ENCODE data around the gene RPL18A. TPM values are rescaled to one million over a fixed set of nuclear protein-coding genes. Genes with fewer than 3 reads are reported as not detected.

RPL18A gene
- total and polyA plus RNA-seq, 2 experiments from 2014 or later = 1,314 to 2,829 TPM

DNA sequence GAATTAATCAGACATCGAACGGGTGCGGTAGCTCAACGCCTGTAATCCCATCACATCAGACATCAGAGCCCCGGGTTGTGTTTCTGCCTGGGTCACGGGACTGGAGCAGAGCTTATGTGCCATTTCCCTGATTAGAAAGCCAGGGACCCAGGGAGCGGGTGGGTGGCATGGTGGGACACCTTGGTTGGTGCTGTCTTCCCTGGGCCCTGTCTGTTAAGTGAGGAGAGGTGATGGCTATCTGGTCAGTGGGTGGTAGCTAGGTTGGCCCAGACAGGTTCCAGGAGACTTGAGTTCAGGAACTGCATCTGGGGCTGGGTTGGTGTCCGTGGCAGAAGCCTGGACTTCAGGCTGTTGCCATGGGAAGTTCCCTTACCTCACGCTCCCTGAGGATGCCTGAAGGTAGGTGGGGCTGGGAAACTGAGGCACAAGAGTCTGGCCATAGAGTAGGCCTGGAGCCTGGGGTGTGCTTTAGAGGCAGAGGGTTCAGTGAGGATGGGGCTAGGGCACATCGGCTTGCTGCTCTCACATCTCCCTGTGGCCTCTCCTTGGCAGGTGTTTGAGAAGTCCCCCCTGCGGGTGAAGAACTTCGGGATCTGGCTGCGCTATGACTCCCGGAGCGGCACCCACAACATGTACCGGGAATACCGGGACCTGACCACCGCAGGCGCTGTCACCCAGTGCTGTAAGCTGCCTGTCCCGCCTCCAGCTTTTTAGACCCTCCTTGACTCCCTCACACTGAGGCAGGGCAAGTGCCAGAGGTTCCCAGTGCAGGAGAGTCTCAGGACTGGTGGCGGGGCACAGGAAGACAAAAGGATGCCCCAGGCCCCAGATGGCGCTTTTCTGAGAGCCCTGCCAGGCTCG is 2.1 kb downstream of the RPL18A start:
- Mint-ChIP-seq H3K4me3 (peak overlapping the region; percentile 99), H3K36me3 (ENCODE audit: low read depth) (peaks cover 64% of the 10 kb centered on the region), H3K4me1 (peaks cover 17% of the 10 kb centered on the region), H3K27me3 (ENCODE audit: insufficient read depth, low read depth, poor library complexity) (peaks cover 39% of the 10 kb centered on the region), H3K9me3 (peaks cover 11% of the 10 kb centered on the region; the same call in 2 of the 3 replicates), H3K27ac (peak overlapping the region; percentile 100)
- peak overlapping the region; percentile 90 for H3K27ac ChIP-seq (ENCODE audit: low read depth)
- H3K79me2 ChIP-seq (replicated peaks; ENCODE audit: insufficient read depth) = peaks cover 29% of the 10 kb centered on the region
- H2AFZ ChIP-seq = no peak overlapping the region
- TF ChIP-seq STAT1 (IDR thresholded peaks at IDR 0.05; ENCODE audit: unreplicated experiment) (no peak), NANOG (IDR thresholded peaks at IDR 0.05; ENCODE audit: borderline replicate concordance) (no peak), ZNF331 (CRISPR knock-in tag; IDR thresholded peaks at IDR 0.05; ENCODE audit: low read depth) (no peak), POLR2AphosphoS5 (IDR thresholded peaks at IDR 0.05; ENCODE audit: low read depth) (no peak; the same call in 1 of the 2 replicates), EZH2 (IDR thresholded peaks at IDR 0.05; ENCODE audit: low read depth, unreplicated experiment) (no peak), JUNB (IDR thresholded peaks at IDR 0.05; ENCODE audit: unreplicated experiment) (no peak), ZNF114 (CRISPR knock-in tag; IDR thresholded peaks at IDR 0.05) (no peak)
- TF ChIP-seq, protein P1, sequence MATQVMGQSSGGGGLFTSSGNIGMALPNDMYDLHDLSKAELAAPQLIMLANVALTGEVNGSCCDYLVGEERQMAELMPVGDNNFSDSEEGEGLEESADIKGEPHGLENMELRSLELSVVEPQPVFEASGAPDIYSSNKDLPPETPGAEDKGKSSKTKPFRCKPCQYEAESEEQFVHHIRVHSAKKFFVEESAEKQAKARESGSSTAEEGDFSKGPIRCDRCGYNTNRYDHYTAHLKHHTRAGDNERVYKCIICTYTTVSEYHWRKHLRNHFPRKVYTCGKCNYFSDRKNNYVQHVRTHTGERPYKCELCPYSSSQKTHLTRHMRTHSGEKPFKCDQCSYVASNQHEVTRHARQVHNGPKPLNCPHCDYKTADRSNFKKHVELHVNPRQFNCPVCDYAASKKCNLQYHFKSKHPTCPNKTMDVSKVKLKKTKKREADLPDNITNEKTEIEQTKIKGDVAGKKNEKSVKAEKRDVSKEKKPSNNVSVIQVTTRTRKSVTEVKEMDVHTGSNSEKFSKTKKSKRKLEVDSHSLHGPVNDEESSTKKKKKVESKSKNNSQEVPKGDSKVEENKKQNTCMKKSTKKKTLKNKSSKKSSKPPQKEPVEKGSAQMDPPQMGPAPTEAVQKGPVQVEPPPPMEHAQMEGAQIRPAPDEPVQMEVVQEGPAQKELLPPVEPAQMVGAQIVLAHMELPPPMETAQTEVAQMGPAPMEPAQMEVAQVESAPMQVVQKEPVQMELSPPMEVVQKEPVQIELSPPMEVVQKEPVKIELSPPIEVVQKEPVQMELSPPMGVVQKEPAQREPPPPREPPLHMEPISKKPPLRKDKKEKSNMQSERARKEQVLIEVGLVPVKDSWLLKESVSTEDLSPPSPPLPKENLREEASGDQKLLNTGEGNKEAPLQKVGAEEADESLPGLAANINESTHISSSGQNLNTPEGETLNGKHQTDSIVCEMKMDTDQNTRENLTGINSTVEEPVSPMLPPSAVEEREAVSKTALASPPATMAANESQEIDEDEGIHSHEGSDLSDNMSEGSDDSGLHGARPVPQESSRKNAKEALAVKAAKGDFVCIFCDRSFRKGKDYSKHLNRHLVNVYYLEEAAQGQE (IDR thresholded peaks at IDR 0.05; ENCODE audit: unreplicated experiment) = no peak
- peak overlapping the region; percentile 100 for H3K4me3 ChIP-seq
- ATAC-seq (no peak), DNase-seq (ENCODE audit: low spot score) (no peak)
- no peaks in the 10 kb centered on the region for H3K27me3 ChIP-seq (ENCODE audit: insufficient read depth)
- H4K20me1 ChIP-seq (replicated peaks; ENCODE audit: insufficient read depth) = peaks cover 45% of the 10 kb centered on the region
- peak overlapping the region; percentile 100 for H3K4me2 ChIP-seq
- peaks cover 9% of the 10 kb centered on the region; the same call in 1 of the 2 replicates for H3K4me1 ChIP-seq (ENCODE audit: insufficient read depth)
- peaks cover 37% of the 10 kb centered on the region for H3K36me3 ChIP-seq (ENCODE audit: insufficient read depth)
- peaks cover 58% of the 10 kb centered on the region for H3F3A ChIP-seq (replicated peaks; ENCODE audit: low read depth)
- no peaks in the 10 kb centered on the region for H3K9me2 ChIP-seq (ENCODE audit: insufficient read depth)

GRCh38 chr19:17862711-17863519 is 3.2 kb downstream of the RPL18A start:
- peak overlapping the region; percentile 93 for H3K27ac Mint-ChIP-seq
- H3K9me3 Mint-ChIP-seq = peaks cover 11% of the 10 kb centered on the region; the same call in 2 of the 3 replicates
- peak overlapping the region; percentile 59 for H3K4me3 Mint-ChIP-seq
- no peak for ATAC-seq
- Histone ChIP-seq H2AFZ (no peak overlapping the region), H3K27ac (ENCODE audit: low read depth) (peak overlapping the region; percentile 90), H4K20me1 (replicated peaks; ENCODE audit: insufficient read depth) (peaks cover 45% of the 10 kb centered on the region), H3K27me3 (ENCODE audit: insufficient read depth) (no peaks in the 10 kb centered on the region), H3K4me3 (no peak overlapping the region), H3K4me1 (ENCODE audit: insufficient read depth) (peaks cover 9% of the 10 kb centered on the region; the same call in 1 of the 2 replicates), H3K79me2 (replicated peaks; ENCODE audit: insufficient read depth) (peaks cover 29% of the 10 kb centered on the region), H3F3A (replicated peaks; ENCODE audit: low read depth) (peaks cover 60% of the 10 kb centered on the region), H3K9me2 (ENCODE audit: insufficient read depth) (no peaks in the 10 kb centered on the region), H3K36me3 (ENCODE audit: insufficient read depth) (peaks cover 37% of the 10 kb centered on the region), H3K4me2 (no peak overlapping the region)
- peaks cover 64% of the 10 kb centered on the region for H3K36me3 Mint-ChIP-seq (ENCODE audit: low read depth)
- DNase-seq (ENCODE audit: low spot score) = no peak
- peaks cover 47% of the 10 kb centered on the region for H3K27me3 Mint-ChIP-seq (ENCODE audit: insufficient read depth, low read depth, poor library complexity)
- H3K4me1 Mint-ChIP-seq = peaks cover 18% of the 10 kb centered on the region
- no peak for TF ChIP-seq ZNF331 (CRISPR knock-in tag; IDR thresholded peaks at IDR 0.05; ENCODE audit: low read depth)
- no peak for TF ChIP-seq STAT1 (IDR thresholded peaks at IDR 0.05; ENCODE audit: unreplicated experiment)
- TF ChIP-seq, protein P1 (IDR thresholded peaks at IDR 0.05; ENCODE audit: unreplicated experiment) = no peak

All from GM23338 (cell line).